ENCODE data around the gene CCBE1.
"Not testable (repeated sequence)": the region's sequence is repeated elsewhere in the genome, so short reads cannot be mapped to it uniquely, and the experiment has no call there.

Gene CCBE1

GRCh38 chr18:59715445-59715844 lies 18.2 kb upstream of the CCBE1 start:
- no peak for DNase-seq (ENCODE audit: low read depth)

- DNase-seq (ENCODE audit: low read depth): not testable (repeated sequence)
These were observed 16.9 kb upstream of the CCBE1 start for GRCh38 chr18:59714096-59714495.

- no peak for DNase-seq (ENCODE audit: low read depth)
These were observed 15.1 kb upstream of the CCBE1 start for GRCh38 chr18:59712311-59712710.

- no peak for DNase-seq (ENCODE audit: low read depth)
These were observed 11.8 kb upstream of the CCBE1 start for GRCh38 chr18:59708988-59709387.

- DNase-seq (ENCODE audit: low read depth): no peak
These were observed 10.1 kb upstream of the CCBE1 start for GRCh38 chr18:59707306-59707705.

- DNase-seq (ENCODE audit: low read depth): no peak
These were observed 9.3 kb upstream of the CCBE1 start for GRCh38 chr18:59706499-59706898.

GRCh38 chr18:59705145-59705544 lies 7.9 kb upstream of the CCBE1 start:
- no peak for DNase-seq (ENCODE audit: low read depth)

- no peak for DNase-seq (ENCODE audit: low read depth)
These were observed 6.9 kb upstream of the CCBE1 start for GRCh38 chr18:59704146-59704545.

- no peak for DNase-seq (ENCODE audit: low read depth)
These were observed 4.0 kb upstream of the CCBE1 start for GRCh38 chr18:59701272-59701671.

GRCh38 chr18:59700535-59700967 lies 3.3 kb upstream of the CCBE1 start:
- DNase-seq (ENCODE audit: low read depth): no peak

- no peak for DNase-seq (ENCODE audit: low read depth)
These were observed 2.7 kb upstream of the CCBE1 start for GRCh38 chr18:59699750-59700534.

GRCh38 chr18:59699061-59699460 lies 1.8 kb upstream of the CCBE1 start:
- no peak for DNase-seq (ENCODE audit: low read depth)

- DNase-seq (ENCODE audit: low read depth): no peak
These were observed 650 bp downstream of the CCBE1 start for GRCh38 chr18:59696311-59697235.

GRCh38 chr18:59695551-59695950 lies 1.7 kb downstream of the CCBE1 start:
- DNase-seq (ENCODE audit: low read depth): no peak

GRCh38 chr18:59694824-59695223 lies 2.4 kb downstream of the CCBE1 start:
- DNase-seq (ENCODE audit: low read depth): no peak

- no peak for DNase-seq (ENCODE audit: low read depth)
These were observed 5.2 kb downstream of the CCBE1 start for GRCh38 chr18:59691996-59692395.

- no peak for DNase-seq (ENCODE audit: low read depth)
These were observed 6.2 kb downstream of the CCBE1 start for GRCh38 chr18:59690996-59691395.

- DNase-seq (ENCODE audit: low read depth): no peak
These were observed 6.8 kb downstream of the CCBE1 start for GRCh38 chr18:59690186-59690982.

- no peak for DNase-seq (ENCODE audit: low read depth)
These were observed 7.5 kb downstream of the CCBE1 start for GRCh38 chr18:59689756-59690155.

GRCh38 chr18:59686260-59686659 lies 11.0 kb downstream of the CCBE1 start:
- no peak for DNase-seq (ENCODE audit: low read depth)

GRCh38 chr18:59685501-59685900 lies 11.7 kb downstream of the CCBE1 start:
- no peak for DNase-seq (ENCODE audit: low read depth)

- no peak for DNase-seq (ENCODE audit: low read depth)
These were observed 12.4 kb downstream of the CCBE1 start for GRCh38 chr18:59684777-59685176.
